Measurements from ENCODE around the gene FREM3. TPM values are rescaled to one million over a fixed set of nuclear protein-coding genes. Genes with fewer than 3 reads are reported as not detected.

FREM3 gene
- polyA plus RNA-seq, 2 of the 4 experiments (the other 2 are of a cell fraction): not detected

- FAIRE-seq: no peak
These were observed 66.6 kb downstream of the FREM3 start for GRCh38 chr4:143633833-143634232.

GRCh38 chr4:143626134-143626911 lies 74.2 kb downstream of the FREM3 start:
- Histone ChIP-seq H3K9me3 (no peaks in the 10 kb centered on the region), H3K4me1 (no peaks in the 10 kb centered on the region), H3K4me2 (no peak overlapping the region), H3K27ac (no peak overlapping the region), H3K4me3 (no peak overlapping the region)
- ATAC-seq (no peak), DNase-seq (ENCODE audit: low read depth in 1 of 2, low spot score in 1 of 2) (no peak), FAIRE-seq (no peak)
- TF ChIP-seq CBX2 (IDR thresholded peaks at IDR 0.05; ENCODE audit: borderline replicate concordance, low read depth): no peak
- TF ChIP-seq CBX8 (IDR thresholded peaks at IDR 0.05): no peak
- TF ChIP-seq ZNF302 (CRISPR knock-in tag; IDR thresholded peaks at IDR 0.05): no peak
- TF ChIP-seq RFX5 (IDR thresholded peaks at IDR 0.05): no peak
- TF ChIP-seq RARB (CRISPR knock-in tag; IDR thresholded peaks at IDR 0.05): no peak
- TF ChIP-seq PHF8 (IDR thresholded peaks at IDR 0.05; ENCODE audit: borderline replicate concordance, low read depth): no peak
- TF ChIP-seq ELK1 (IDR thresholded peaks at IDR 0.05; ENCODE audit: low read depth, low read length): no peak
- TF ChIP-seq KDM1A (IDR thresholded peaks at IDR 0.05; ENCODE audit: low read depth): no peak
- TF ChIP-seq, protein P1, sequence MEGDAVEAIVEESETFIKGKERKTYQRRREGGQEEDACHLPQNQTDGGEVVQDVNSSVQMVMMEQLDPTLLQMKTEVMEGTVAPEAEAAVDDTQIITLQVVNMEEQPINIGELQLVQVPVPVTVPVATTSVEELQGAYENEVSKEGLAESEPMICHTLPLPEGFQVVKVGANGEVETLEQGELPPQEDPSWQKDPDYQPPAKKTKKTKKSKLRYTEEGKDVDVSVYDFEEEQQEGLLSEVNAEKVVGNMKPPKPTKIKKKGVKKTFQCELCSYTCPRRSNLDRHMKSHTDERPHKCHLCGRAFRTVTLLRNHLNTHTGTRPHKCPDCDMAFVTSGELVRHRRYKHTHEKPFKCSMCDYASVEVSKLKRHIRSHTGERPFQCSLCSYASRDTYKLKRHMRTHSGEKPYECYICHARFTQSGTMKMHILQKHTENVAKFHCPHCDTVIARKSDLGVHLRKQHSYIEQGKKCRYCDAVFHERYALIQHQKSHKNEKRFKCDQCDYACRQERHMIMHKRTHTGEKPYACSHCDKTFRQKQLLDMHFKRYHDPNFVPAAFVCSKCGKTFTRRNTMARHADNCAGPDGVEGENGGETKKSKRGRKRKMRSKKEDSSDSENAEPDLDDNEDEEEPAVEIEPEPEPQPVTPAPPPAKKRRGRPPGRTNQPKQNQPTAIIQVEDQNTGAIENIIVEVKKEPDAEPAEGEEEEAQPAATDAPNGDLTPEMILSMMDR (IDR thresholded peaks at IDR 0.05): no peak
- TF ChIP-seq ZC3H11A (IDR thresholded peaks at IDR 0.05): no peak
- TF ChIP-seq MAFK (IDR thresholded peaks at IDR 0.05; ENCODE audit: partially characterized antibody): no peak
- TF ChIP-seq ZFP36 (IDR thresholded peaks at IDR 0.05; ENCODE audit: borderline replicate concordance, partially characterized antibody): no peak
- TF ChIP-seq CHD2 (IDR thresholded peaks at IDR 0.05; ENCODE audit: low read length, partially characterized antibody): no peak
- TF ChIP-seq NR3C1 (IDR thresholded peaks at IDR 0.05): no peak
- TF ChIP-seq, protein P2, sequence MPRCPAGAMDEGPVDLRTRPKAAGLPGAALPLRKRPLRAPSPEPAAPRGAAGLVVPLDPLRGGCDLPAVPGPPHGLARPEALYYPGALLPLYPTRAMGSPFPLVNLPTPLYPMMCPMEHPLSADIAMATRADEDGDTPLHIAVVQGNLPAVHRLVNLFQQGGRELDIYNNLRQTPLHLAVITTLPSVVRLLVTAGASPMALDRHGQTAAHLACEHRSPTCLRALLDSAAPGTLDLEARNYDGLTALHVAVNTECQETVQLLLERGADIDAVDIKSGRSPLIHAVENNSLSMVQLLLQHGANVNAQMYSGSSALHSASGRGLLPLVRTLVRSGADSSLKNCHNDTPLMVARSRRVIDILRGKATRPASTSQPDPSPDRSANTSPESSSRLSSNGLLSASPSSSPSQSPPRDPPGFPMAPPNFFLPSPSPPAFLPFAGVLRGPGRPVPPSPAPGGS (IDR thresholded peaks at IDR 0.05): no peak
- no peak for TF ChIP-seq HOXB13 (CRISPR knock-in tag; IDR thresholded peaks at IDR 0.05; ENCODE audit: low read depth)
- POLR2A ChIA-PET: no interaction called here
- 12% methylated on average over 5 of the region's 5 CpGs for WGBS (ENCODE audit: missing lambda C conversion rate)
- CTCF ChIA-PET: no interaction called here

More at GRCh38 chr4:143633833-143634232, 66.6 kb downstream of the FREM3 start:
- Histone ChIP-seq H3K4me2 (no peak overlapping the region), H3K9me3 (no peaks in the 10 kb centered on the region), H3K27ac (no peak overlapping the region), H3K4me1 (no peaks in the 10 kb centered on the region), H3K4me3 (no peak overlapping the region)
- no peak for DNase-seq (ENCODE audit: low read depth in 1 of 2, low spot score in 1 of 2)
- ChIA-PET CTCF (no interaction called here), POLR2A (no interaction called here)
- no peak for ATAC-seq
- TF ChIP-seq CBX2 (IDR thresholded peaks at IDR 0.05; ENCODE audit: borderline replicate concordance, low read depth) (no peak), HOXB5 (CRISPR knock-in tag; IDR thresholded peaks at IDR 0.05) (no peak), MAZ (IDR thresholded peaks at IDR 0.05; ENCODE audit: borderline replicate concordance, low read depth, low read length) (no peak), HDAC2 (IDR thresholded peaks at IDR 0.05) (no peak), ELK1 (IDR thresholded peaks at IDR 0.05; ENCODE audit: low read depth, low read length) (no peak), NFE2L2 (conservative IDR thresholded peaks at IDR 0.05; ENCODE audit: low read length) (no peak), RARB (CRISPR knock-in tag; IDR thresholded peaks at IDR 0.05) (no peak), RFX5 (IDR thresholded peaks at IDR 0.05) (no peak), EHMT2 (IDR thresholded peaks at IDR 0.05; ENCODE audit: low read depth) (no peak), RNF2 (IDR thresholded peaks at IDR 0.05; ENCODE audit: borderline replicate concordance, low read depth) (no peak), NR3C1 (IDR thresholded peaks at IDR 0.05) (no peak)
